ENCODE results near the gene MAGEB3. TPM values are rescaled to one million over a fixed set of nuclear protein-coding genes. Genes with fewer than 3 reads are reported as not detected.
A peak's percentile ranks its signal among the peaks of the same experiment; 100 is the strongest.

MAGEB3 gene
- total and polyA plus RNA-seq, 2 of the 13 experiments (the other 11 are each of a cell fraction or from before 2014, with no cell fraction given), result not detected

DNA sequence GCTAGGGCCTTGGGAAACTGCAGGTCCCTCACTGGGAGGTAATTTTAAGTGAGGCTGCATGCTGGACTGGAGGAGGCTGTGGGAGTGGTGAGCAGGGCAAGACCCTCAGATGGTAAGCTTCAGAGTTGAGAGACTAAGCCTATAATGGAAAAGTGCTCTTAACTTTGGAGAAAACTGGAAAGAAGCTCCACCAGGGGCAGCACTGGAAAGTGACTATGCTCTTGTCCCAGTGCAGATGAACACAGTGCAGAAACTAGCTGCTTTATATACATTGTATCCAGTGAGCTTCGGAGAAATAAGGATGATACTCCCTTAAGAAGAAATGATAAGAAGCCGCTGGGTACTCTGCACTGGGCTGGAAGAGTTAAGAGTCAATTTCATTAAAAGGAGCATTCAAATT lies 18.3 kb upstream of the MAGEB3 start (continued):
- no peak for TF ChIP-seq EP300 (IDR thresholded peaks at IDR 0.05; ENCODE audit: low read depth in 2 of 2, low read length in 2 of 2)
- no peak for TF ChIP-seq EP300 (CRISPR knock-in tag; IDR thresholded peaks at IDR 0.05; ENCODE audit: borderline replicate concordance)
- no peak for TF ChIP-seq GABPA (IDR thresholded peaks at IDR 0.05; ENCODE audit: low read depth, low read length)
- TF ChIP-seq GABPA (CRISPR knock-in tag; IDR thresholded peaks at IDR 0.05; ENCODE audit: low read depth), result no peak
- no peak for TF ChIP-seq TBL1XR1 (IDR thresholded peaks at IDR 0.05; ENCODE audit: borderline replicate concordance, low read length, partially characterized antibody)
- TF ChIP-seq KLF13 (CRISPR knock-in tag; IDR thresholded peaks at IDR 0.05), result no peak
- TF ChIP-seq NCOA1 (CRISPR knock-in tag; IDR thresholded peaks at IDR 0.05), result no peak

DNA sequence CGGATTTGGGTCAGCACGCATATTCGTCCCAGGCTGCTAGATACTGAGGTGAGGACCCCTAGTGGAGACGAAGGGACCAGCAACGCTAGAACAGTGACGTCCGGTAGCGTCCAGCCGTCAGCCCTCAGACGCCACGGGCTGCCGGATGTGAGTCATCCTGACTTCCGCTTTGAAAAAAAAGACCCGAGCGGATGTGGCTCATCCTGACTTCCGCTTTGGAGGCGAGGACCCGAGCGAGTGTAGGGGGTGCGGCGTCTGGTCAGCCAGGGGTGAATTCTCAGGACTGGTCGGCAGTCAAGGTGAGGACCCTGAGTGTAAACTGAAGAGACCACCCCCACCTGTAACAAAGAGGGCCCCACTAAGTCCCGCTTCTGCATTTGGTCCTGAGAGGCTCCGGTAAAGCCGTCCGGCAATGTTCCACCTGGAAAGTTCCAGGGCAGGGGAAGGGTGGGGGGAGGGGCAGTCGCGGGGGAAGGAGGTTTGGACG lies 15.1 kb upstream of the MAGEB3 start, which contains the start of gene MAGEB2:
Gene MAGEB2, plus strand, starts transcription at position 207 of the 487 bp plus-strand sequence. CDS start 3,018 bp downstream, outside the sequence.
- ChIA-PET POLR2A (no interaction called here), CTCF (ENCODE audit: low intra/inter-chr PET ratio, low total read pairs) (no interaction called here)
- DNase-seq (ENCODE audit: low spot score) (no peak), ATAC-seq (peak; percentile 57; the same call in 2 of the 3 replicates), FAIRE-seq (no peak)
- Histone ChIP-seq H3K27me3 (ENCODE audit: control insufficient read depth in 1 of 2, insufficient read depth in 2 of 2, low read length in 2 of 2) (no peaks in the 10 kb centered on the region), H3K4me3 (replicated peaks in 1 of 3; ENCODE audit: insufficient read depth in 1 of 3, low read depth in 2 of 3, low read length in 3 of 3) (no peak within 1 kb of the TSS), H3K27ac (ENCODE audit: extremely low read length, insufficient read depth, low read length) (no peak within 1 kb of the TSS), H3K9me3 (ENCODE audit: low read length) (no peaks in the 10 kb centered on the region), H3K36me3 (replicated peaks in 1 of 2; ENCODE audit: control insufficient read depth in 1 of 2, insufficient read depth in 2 of 2, low read length in 2 of 2) (no peaks in the 10 kb centered on the region), H3K4me2 (ENCODE audit: low read depth, low read length) (no peak within 1 kb of the TSS), H2AFZ (ENCODE audit: low read length) (no peak within 1 kb of the TSS), H4K20me1 (ENCODE audit: insufficient read depth, low read length) (no peaks in the 10 kb centered on the region), H3K79me2 (ENCODE audit: insufficient read depth, low read length) (no peaks in the 10 kb centered on the region), H3K9ac (ENCODE audit: insufficient read depth, low read depth, low read length) (no peak within 1 kb of the TSS), H3K4me1 (ENCODE audit: insufficient read depth, low read length) (no peaks in the 10 kb centered on the region)
- in situ Hi-C loops (cut with HindIII; ENCODE audit: extremely low pct_ligation_motif_present, low pct_unique_long_range_greater_than_20kb) (no loop called here), intact Hi-C loops (cut with micrococcal nuclease; ENCODE audit: unreplicated experiment) (no loop called here)
- WGBS (ENCODE audit: low lambda C conversion rate), result 94% methylated on average over 6 of the region's 29 CpGs
- no TSS peak for BruUV-seq (replicated peaks)
- TF ChIP-seq IRF2 (CRISPR knock-in tag; IDR thresholded peaks at IDR 0.05) (no peak), ZNF768 (CRISPR knock-in tag; IDR thresholded peaks at IDR 0.05) (no peak), NFYB (CRISPR knock-in tag; IDR thresholded peaks at IDR 0.05) (no peak), ZNF543 (CRISPR knock-in tag; IDR thresholded peaks at IDR 0.05) (no peak), GABPB1 (CRISPR knock-in tag; IDR thresholded peaks at IDR 0.05) (peak; percentile 49; the same call in 1 of the 2 replicates), MTF2 (CRISPR knock-in tag; IDR thresholded peaks at IDR 0.05; ENCODE audit: borderline replicate concordance) (no peak), THYN1 (CRISPR knock-in tag; IDR thresholded peaks at IDR 0.05; ENCODE audit: borderline replicate concordance, low read depth) (no peak), HOXA9 (CRISPR knock-in tag; IDR thresholded peaks at IDR 0.05; ENCODE audit: borderline replicate concordance) (no peak), ZBTB7A (CRISPR knock-in tag; IDR thresholded peaks at IDR 0.05) (no peak), TBP (CRISPR knock-in tag; IDR thresholded peaks at IDR 0.05) (no peak), NPAS2 (CRISPR knock-in tag; IDR thresholded peaks at IDR 0.05; ENCODE audit: borderline replicate concordance) (no peak)
- TF ChIP-seq, protein P1, sequence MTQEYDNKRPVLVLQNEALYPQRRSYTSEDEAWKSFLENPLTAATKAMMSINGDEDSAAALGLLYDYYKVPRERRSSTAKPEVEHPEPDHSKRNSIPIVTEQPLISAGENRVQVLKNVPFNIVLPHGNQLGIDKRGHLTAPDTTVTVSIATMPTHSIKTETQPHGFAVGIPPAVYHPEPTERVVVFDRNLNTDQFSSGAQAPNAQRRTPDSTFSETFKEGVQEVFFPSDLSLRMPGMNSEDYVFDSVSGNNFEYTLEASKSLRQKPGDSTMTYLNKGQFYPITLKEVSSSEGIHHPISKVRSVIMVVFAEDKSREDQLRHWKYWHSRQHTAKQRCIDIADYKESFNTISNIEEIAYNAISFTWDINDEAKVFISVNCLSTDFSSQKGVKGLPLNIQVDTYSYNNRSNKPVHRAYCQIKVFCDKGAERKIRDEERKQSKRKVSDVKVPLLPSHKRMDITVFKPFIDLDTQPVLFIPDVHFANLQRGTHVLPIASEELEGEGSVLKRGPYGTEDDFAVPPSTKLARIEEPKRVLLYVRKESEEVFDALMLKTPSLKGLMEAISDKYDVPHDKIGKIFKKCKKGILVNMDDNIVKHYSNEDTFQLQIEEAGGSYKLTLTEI (CRISPR knock-in tag; conservative IDR thresholded peaks at IDR 0.05), result no peak
- TF ChIP-seq, protein P2, sequence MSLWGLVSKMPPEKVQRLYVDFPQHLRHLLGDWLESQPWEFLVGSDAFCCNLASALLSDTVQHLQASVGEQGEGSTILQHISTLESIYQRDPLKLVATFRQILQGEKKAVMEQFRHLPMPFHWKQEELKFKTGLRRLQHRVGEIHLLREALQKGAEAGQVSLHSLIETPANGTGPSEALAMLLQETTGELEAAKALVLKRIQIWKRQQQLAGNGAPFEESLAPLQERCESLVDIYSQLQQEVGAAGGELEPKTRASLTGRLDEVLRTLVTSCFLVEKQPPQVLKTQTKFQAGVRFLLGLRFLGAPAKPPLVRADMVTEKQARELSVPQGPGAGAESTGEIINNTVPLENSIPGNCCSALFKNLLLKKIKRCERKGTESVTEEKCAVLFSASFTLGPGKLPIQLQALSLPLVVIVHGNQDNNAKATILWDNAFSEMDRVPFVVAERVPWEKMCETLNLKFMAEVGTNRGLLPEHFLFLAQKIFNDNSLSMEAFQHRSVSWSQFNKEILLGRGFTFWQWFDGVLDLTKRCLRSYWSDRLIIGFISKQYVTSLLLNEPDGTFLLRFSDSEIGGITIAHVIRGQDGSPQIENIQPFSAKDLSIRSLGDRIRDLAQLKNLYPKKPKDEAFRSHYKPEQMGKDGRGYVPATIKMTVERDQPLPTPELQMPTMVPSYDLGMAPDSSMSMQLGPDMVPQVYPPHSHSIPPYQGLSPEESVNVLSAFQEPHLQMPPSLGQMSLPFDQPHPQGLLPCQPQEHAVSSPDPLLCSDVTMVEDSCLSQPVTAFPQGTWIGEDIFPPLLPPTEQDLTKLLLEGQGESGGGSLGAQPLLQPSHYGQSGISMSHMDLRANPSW (CRISPR knock-in tag; IDR thresholded peaks at IDR 0.05; ENCODE audit: borderline replicate concordance), result no peak
